GM21737 (cell line): ENCODE measurements around the gene CLCF1.
"Not testable (repeated sequence)": the region's sequence is repeated elsewhere in the genome, so short reads cannot be mapped to it uniquely, and the experiment has no call there.

Source experiments
- ATAC-seq: cut with Tn5 transposase; IDR thresholded peaks from one replicate; pipeline ENCODE4 v1.9.1; 2021; ENCODE audit warnings: mild to moderate bottlenecking, moderate library complexity; ENCODE audit not compliant: unreplicated experiment

Gene CLCF1

GRCh38 chr11:67409261-67409666 is 35.9 kb upstream of the CLCF1 start:
- ATAC-seq: peak; percentile 43

GRCh38 chr11:67408437-67409200 is 35.2 kb upstream of the CLCF1 start:
- ATAC-seq: no peak

- no peak for ATAC-seq
Observed at GRCh38 chr11:67407688-67408163, 34.3 kb upstream of the CLCF1 start.

- no peak for ATAC-seq
Observed at GRCh38 chr11:67406969-67407687, 33.7 kb upstream of the CLCF1 start.

GRCh38 chr11:67406420-67406968 is 33.1 kb upstream of the CLCF1 start:
- no peak for ATAC-seq

- no peak for ATAC-seq
Observed at GRCh38 chr11:67405688-67406339, 32.4 kb upstream of the CLCF1 start.

- no peak for ATAC-seq
Observed at GRCh38 chr11:67405196-67405567, 31.8 kb upstream of the CLCF1 start.

- ATAC-seq: no peak
Observed at GRCh38 chr11:67404515-67405195, 31.3 kb upstream of the CLCF1 start.

- not testable (repeated sequence) for ATAC-seq
Observed at GRCh38 chr11:67403085-67403484, 29.7 kb upstream of the CLCF1 start.

- not testable (repeated sequence) for ATAC-seq
Observed at GRCh38 chr11:67402192-67402839, 28.9 kb upstream of the CLCF1 start.

GRCh38 chr11:67401495-67402191 is 28.2 kb upstream of the CLCF1 start, which contains the start of gene PPP1CA:
Gene PPP1CA (minus strand): TSS chr11:67401858. CDS start chr11:67401782, 76 bp downstream.
- ATAC-seq: peak; percentile 61

GRCh38 chr11:67400942-67401494 is 27.6 kb upstream of the CLCF1 start:
- peak; percentile 16 for ATAC-seq

- no peak for ATAC-seq
Observed at GRCh38 chr11:67400251-67400941, 27.0 kb upstream of the CLCF1 start.

- ATAC-seq: no peak
Observed at GRCh38 chr11:67398661-67399563, 25.5 kb upstream of the CLCF1 start.

- no peak for ATAC-seq
Observed at GRCh38 chr11:67397986-67398660, 24.7 kb upstream of the CLCF1 start.

GRCh38 chr11:67397536-67397935 is 24.1 kb upstream of the CLCF1 start:
- no peak for ATAC-seq
